HG03175 (cell line): Measurements from ENCODE around the gene FGFR2.
"Not testable (repeated sequence)": the region's sequence is repeated elsewhere in the genome, so short reads cannot be mapped to it uniquely, and the experiment has no call there.

Experiments
- ATAC-seq: cut with Tn5 transposase; IDR thresholded peaks from one replicate; pipeline ENCODE4 v1.9.1; 2021; ENCODE audit warnings: mild to moderate bottlenecking, moderate library complexity; ENCODE audit not compliant: unreplicated experiment

FGFR2 gene

DNA sequence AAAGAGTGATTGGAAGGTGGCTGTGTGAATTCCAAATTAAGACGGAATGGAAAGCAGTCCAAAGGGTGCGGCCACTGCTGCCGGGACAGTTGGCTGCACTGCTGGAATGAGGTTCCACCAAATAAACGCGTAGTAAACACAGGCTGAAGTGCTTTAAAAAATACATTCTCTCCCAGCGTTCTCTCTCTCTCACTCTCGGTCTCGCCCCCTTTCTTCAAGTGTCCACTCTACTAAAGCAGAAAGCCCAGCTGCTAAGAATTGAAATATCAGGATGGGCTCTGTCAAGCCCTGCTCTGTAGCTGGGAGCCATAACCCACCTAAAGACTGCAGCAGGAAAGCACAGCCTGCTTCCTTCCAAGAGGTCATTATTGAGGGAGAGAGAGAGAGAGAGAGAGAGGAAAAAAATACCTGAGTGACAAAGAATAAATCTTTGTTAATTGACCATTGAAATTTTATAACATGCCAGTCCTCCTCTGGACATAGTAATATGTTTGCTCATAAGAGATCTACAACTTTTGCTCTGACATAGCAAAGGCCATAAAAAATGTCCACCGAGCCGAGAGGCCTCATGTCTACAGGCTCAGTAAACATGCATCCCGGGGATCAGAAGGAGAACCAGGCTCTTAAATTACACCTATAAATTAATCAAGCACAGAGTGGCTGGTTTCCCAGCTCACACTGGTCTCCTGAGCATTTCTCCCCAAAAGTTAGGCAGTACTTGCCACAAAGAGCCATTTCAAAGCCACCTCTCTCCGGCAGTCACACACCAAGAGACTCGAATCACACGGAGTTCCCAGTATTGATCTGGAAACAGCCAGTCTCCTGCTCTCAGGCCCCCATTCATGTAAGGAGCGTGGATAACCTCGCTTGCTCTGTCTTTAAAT lies 72.8 kb downstream of the FGFR2 start:
- no peak for ATAC-seq

DNA sequence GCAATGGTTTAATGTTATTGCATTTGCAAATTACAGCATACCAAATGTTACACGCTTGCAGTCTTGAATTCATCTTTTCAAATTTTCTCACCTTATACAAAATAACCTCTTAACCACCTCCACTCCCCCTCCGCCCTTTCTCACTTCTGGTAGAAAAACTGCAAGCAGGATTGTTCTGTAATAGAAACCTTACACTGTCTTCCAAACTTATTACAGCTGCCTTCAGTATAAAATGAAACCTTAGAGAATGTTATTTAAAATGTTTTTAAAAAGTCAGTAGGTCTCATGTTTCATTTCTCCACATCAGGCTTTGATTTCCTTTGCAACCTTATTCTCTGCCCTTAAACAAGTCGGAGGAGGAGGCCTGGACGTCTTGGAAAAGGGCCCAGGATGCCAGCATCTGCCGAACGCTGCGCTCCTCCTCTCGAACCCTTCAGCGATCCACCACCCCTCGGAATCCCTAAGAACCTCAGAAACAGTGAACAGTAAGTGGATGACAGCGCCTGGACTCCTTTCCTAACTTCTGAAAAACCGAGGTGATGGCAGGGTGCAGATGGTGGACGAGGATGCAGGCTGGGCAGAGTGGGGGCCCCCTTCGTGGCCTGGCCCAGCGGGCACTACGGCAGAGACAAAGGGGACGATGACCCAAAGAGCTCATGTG lies 74.0 kb downstream of the FGFR2 start:
- no peak for ATAC-seq

DNA sequence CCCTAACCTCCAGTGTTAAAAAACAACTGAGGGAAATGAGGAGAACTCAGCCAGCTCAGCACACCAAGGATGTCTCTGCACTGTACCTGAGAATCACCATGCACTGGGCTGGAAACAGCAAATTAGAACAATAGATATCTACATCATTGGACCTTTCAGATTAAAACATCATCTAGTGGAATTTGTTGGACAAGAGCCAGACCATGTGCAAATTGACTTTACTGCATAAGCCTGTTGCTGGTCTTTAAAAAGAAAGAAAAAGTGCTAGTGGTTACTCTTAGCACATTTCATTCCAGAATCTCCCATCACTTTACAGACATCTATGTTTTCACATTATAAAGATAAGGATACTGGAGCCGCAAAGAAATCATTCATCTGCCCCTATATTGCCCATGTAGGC lies 75.4 kb downstream of the FGFR2 start:
- ATAC-seq: no peak

GRCh38 chr10:121521794-121522556 lies 76.3 kb downstream of the FGFR2 start:
- ATAC-seq: no peak

DNA sequence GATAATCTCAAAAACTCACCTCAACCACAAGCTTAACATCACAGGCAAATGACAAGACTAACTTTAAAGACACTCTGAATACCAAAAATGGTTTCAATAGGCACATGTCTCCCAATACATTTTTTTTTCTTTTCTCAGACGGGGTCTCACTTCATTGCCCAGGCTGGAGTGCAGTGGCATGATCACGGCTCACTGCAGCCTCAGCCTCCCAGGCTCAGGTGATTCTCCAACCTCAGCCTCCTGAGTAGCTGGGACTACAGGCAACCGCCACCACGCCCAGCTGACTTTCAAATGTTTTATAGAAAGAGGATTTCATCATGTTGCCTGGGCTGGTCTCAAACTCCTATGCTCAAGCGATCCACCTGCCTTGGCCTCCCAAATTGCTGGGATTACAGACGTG lies 77.7 kb downstream of the FGFR2 start:
- not testable (repeated sequence) for ATAC-seq

DNA sequence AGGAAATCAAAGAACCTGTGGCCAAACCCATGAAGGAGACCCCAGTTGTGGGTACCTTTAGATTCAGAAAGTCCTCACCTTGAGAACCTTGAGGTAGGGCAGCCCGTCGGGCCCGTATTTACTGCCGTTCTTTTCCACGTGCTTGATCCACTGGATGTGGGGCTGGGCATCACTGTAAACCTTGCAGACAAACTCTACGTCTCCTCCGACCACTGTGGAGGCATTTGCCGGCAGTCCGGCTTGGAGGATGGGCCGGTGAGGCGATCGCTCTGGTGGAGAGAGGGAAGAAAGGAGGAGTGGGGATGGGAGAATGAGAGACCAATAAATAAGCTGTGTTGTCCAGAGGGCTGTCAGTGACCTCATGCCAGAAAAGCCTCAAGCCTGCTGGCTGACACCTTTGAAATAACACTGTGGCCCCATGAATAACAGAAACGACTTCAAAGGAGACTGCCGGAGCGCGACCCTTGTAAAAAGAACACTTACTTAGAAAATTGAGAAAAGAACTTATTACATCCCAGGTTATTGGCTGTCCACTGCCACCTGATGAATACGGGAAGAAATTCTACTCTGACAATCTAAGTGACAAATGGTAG lies 78.2 kb downstream of the FGFR2 start:
- ATAC-seq: no peak

DNA sequence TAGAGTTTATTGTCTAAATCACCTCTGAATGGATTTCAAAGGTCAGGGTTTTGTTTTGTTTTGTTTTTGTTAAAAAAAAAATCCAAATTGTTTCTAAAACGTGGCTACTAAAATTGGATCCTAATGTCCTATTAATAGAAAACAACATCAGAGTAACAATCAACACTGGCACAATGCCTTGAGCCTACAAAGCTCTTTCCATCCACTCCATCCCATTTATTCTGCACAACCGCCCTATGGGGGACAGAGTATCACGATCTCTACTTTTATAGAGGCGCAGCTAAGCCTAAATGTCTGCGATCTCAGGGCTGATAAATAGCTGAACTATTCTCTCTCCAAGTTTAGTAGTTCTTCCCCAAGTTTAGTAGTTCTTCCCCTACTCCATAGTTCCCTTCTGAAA lies 78.8 kb downstream of the FGFR2 start:
- no peak for ATAC-seq

- ATAC-seq: no peak
Measured at GRCh38 chr10:121518333-121518732, 79.9 kb downstream of the FGFR2 start.

GRCh38 chr10:121516093-121516865 lies 82.0 kb downstream of the FGFR2 start:
- peak; percentile 91 for ATAC-seq

- no peak for ATAC-seq
Measured at GRCh38 chr10:121514141-121514865, 83.9 kb downstream of the FGFR2 start.

- no peak for ATAC-seq
Measured at GRCh38 chr10:121511943-121512342, 86.3 kb downstream of the FGFR2 start.

DNA sequence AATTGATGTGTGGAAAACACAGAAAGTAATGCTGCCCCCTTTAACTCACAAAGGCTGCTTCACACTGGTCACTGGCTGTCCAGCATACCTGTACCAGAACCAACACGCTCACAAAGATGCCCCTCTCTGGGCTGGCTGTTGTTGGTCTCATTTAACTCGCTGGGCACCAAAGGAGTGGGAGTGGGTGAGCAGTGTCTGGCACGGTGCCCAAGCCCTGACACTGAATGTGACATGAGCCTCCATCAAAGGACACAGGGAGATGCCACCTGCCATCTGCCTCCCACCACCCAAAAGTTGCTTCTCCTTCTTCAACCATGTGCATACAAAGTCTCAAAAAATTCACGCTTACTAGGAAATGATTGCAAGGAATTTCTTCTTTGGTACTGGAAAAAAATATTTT lies 86.8 kb downstream of the FGFR2 start:
- ATAC-seq: no peak

DNA sequence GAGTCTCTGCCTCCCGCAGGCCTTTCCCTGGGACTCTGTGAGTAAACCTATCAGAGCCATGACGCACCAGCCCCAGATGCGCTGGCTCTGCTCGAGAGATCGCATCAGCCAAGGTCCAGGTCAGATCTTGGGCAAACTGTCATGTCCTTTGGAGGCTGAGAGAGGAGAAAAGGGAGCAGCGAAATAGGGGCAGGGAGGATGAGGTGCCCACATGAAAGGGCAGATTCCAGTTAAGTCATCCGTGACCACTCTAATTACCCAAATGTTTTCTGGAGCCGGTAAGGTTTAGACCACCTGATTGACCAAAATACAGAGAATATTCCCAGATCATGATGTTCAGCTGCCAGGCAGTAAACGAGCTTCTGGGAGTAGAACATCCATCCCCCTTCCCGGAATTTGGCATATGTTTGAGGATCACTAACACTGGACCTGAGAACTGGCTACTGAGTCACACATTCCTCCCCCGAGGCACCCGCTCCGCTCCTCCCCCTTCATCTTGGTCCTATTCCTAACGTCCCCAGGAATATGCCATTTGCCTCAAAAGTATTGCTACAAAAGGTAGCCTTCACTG lies 88.0 kb downstream of the FGFR2 start:
- no peak for ATAC-seq

DNA sequence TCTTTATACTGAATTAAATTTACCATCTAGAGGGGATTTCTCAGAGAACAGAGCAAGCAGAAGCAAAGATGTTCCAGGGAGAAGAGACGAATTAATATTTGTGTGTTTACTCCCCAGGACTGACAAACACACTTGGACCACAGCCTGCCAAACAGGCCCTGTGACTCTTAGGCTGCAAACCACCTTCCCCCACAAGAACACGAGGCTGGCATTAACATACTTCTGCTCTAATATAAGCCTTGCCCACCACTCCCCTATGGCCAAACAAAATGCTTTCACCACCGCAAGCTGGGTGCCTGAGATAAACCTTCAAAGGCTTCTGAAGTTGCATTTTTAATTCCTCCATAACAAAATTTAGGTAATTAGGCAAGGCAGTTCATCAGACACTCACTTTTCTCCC lies 88.4 kb downstream of the FGFR2 start:
- ATAC-seq: no peak

- no peak for ATAC-seq
Measured at GRCh38 chr10:121509112-121509511, 89.1 kb downstream of the FGFR2 start.

DNA sequence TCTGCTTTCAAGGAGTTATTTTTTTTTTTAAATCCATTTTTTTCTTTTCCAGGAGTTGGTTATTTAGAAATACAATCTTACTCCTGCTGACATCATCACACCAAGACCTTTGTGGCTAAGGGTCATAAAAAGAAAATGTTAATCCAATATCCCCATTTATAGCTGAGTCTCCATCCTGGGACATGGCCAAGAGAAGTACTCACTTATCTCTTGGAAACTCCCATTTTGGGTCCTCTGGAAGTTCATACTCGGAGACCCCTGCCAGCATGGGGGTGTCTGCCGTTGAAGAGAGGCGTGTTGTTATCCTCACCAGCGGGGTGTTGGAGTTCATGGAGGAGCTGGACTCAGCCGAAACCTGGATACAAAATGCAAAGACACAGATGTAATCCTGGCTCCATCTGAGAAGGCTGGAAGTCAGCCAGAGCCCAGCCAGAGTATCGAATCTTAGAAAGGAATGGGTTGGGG lies 94.6 kb downstream of the FGFR2 start:
- no peak for ATAC-seq

- no peak for ATAC-seq
Measured at GRCh38 chr10:121501796-121502195, 96.4 kb downstream of the FGFR2 start.

DNA sequence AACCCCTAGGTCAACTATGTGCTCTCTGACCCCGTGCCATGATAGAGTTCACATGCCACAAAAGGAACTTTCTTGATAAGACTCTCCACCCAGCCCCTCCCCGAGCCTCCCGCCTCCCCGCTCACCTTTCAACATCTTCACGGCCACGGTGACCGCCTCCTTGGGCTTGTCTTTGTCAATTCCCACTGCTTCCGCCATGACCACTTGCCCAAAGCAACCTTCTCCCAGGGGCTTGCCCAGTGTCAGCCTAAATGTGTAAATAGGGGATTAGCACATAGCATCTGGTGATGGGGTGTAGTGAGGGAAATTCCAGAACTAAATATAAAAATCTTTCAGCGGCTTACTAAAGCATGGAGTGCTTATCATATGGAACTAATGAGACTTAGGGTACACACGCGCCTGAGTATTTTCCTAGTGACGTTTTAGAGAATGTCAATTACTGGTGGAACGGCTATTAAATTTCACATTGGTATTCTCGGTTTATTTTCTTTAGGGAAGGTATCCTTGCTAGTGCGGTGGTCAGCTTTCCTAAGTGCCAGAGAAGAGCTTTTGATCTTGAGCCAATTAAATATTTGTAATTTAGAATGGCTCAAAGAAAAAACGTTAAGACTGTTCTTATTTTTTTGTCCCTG lies 97.4 kb downstream of the FGFR2 start:
- no peak for ATAC-seq
